Mesothelial cell of epicardium (in vitro differentiated cells): ENCODE data around the gene PODXL2. TPM values are rescaled to one million over a fixed set of nuclear protein-coding genes. Genes with fewer than 3 reads are reported as not detected.
A peak's percentile ranks its signal among the peaks of the same experiment; 100 is the strongest.
"Not testable (repeated sequence)": the region's sequence is repeated elsewhere in the genome, so short reads cannot be mapped to it uniquely, and the experiment has no call there.

Experiments
- DNase-seq, 2 experiments: peaks; one replicate each; pipeline ENCODE4 v3.0.0; 2021; ENCODE audit warnings: low spot score in 2 of 2; ENCODE audit not compliant: unreplicated experiment in 2 of 2
- H3K27ac Mint-ChIP-seq: 2 replicates; pipeline ENCODE4 v1.8.0; 2021; ENCODE audit warnings: mixed read lengths
- H3K27me3 Mint-ChIP-seq: 2 replicates; pipeline ENCODE4 v1.8.0; 2021; ENCODE audit warnings: low read depth, mixed read lengths
- H3K36me3 Mint-ChIP-seq: 2 replicates; pipeline ENCODE4 v1.8.0; 2021; ENCODE audit warnings: mixed read lengths
- H3K4me1 Mint-ChIP-seq: 2 replicates; pipeline ENCODE4 v1.8.0; 2021; ENCODE audit warnings: mixed read lengths
- H3K4me3 Mint-ChIP-seq: 2 replicates; pipeline ENCODE4 v1.8.0; 2021; ENCODE audit warnings: mild to moderate bottlenecking, moderate library complexity, mixed read lengths
- H3K9me3 Mint-ChIP-seq: 2 replicates; pipeline ENCODE4 v1.8.0; 2021; ENCODE audit warnings: mixed read lengths
- CTCF ChIP-seq: fragments of 200-600 bp; sonication (generic); IDR thresholded peaks from one replicate; pipeline ENCODE4 v1.5.0; 2021; ENCODE audit warnings: antibody characterized with exemption; ENCODE audit not compliant: unreplicated experiment
- total RNA-seq: library from RNA; stranded (reverse); gene quantifications from 3 replicates; pipeline ENCODE4 v1.2.1, GENCODE V29; 2021

PODXL2 gene
- total RNA-seq, 1 donor from 2014 or later = 25.5 TPM

- Mint-ChIP-seq H3K9me3 (no peaks in the 10 kb centered on the region), H3K27me3 (no peaks in the 10 kb centered on the region), H3K36me3 (peaks cover 3% of the 10 kb centered on the region), H3K27ac (no peak overlapping the region), H3K4me1 (no peaks in the 10 kb centered on the region), H3K4me3 (no peak overlapping the region)
- no peak for TF ChIP-seq CTCF
- peak in 1 of 2 experiments; percentile 37 for DNase-seq
These were observed 50.7 kb downstream of the PODXL2 start for GRCh38 chr3:127679534-127680145.

GRCh38 chr3:127680146-127680661 lies 51.2 kb downstream of the PODXL2 start:
- no peak overlapping the region for H3K4me3 Mint-ChIP-seq
- peaks cover 3% of the 10 kb centered on the region for H3K36me3 Mint-ChIP-seq
- DNase-seq = peak; percentile 7 to 21
- no peaks in the 10 kb centered on the region for H3K4me1 Mint-ChIP-seq
- H3K9me3 Mint-ChIP-seq = no peaks in the 10 kb centered on the region
- no peaks in the 10 kb centered on the region for H3K27me3 Mint-ChIP-seq
- no peak for TF ChIP-seq CTCF
- H3K27ac Mint-ChIP-seq = no peak overlapping the region

GRCh38 chr3:127680798-127681221 lies 51.8 kb downstream of the PODXL2 start:
- Mint-ChIP-seq H3K4me1 (no peaks in the 10 kb centered on the region), H3K9me3 (no peaks in the 10 kb centered on the region)

GRCh38 chr3:127682175-127682554 lies 53.2 kb downstream of the PODXL2 start:
- not testable (repeated sequence) for H3K36me3 Mint-ChIP-seq, H3K27me3 Mint-ChIP-seq, DNase-seq, H3K9me3 Mint-ChIP-seq, H3K27ac Mint-ChIP-seq, H3K4me1 Mint-ChIP-seq, H3K4me3 Mint-ChIP-seq

More at GRCh38 chr3:127680798-127681221, 51.8 kb downstream of the PODXL2 start:
- no peak overlapping the region for H3K27ac Mint-ChIP-seq
- no peak for DNase-seq
- H3K36me3 Mint-ChIP-seq = peaks cover 3% of the 10 kb centered on the region
- TF ChIP-seq CTCF = no peak
- H3K27me3 Mint-ChIP-seq = no peaks in the 10 kb centered on the region
- H3K4me3 Mint-ChIP-seq = no peak overlapping the region

- Mint-ChIP-seq H3K4me1 (no peaks in the 10 kb centered on the region), H3K4me3 (no peak overlapping the region), H3K27me3 (no peaks in the 10 kb centered on the region), H3K27ac (no peak overlapping the region), H3K9me3 (no peaks in the 10 kb centered on the region), H3K36me3 (peaks cover 2% of the 10 kb centered on the region)
- TF ChIP-seq CTCF = no peak
- no peak for DNase-seq
These were observed 53.6 kb downstream of the PODXL2 start for GRCh38 chr3:127682561-127682960.

GRCh38 chr3:127684871-127685707 lies 56.1 kb downstream of the PODXL2 start:
- peaks cover 10% of the 10 kb centered on the region for H3K4me1 Mint-ChIP-seq
- no peaks in the 10 kb centered on the region for H3K36me3 Mint-ChIP-seq
- H3K9me3 Mint-ChIP-seq = no peaks in the 10 kb centered on the region
- DNase-seq = no peak
- H3K4me3 Mint-ChIP-seq = no peak overlapping the region
- H3K27me3 Mint-ChIP-seq = no peaks in the 10 kb centered on the region
- no peak for TF ChIP-seq CTCF
- H3K27ac Mint-ChIP-seq = no peak overlapping the region
